Hepatocyte (in vitro differentiated cells): ENCODE measurements around the gene COTL1.

ENCODE experiments used
- CTCF ChIP-seq: fragments of 200-600 bp; sonication (generic); IDR thresholded peaks from 2 replicates; pipeline ENCODE4 v1.5.1; 2016; ENCODE audit warnings: antibody characterized with exemption, mild to moderate bottlenecking; ENCODE audit not compliant: poor library complexity
- EZH2phosphoT487 ChIP-seq: fragments of 200-600 bp; sonication (generic); IDR thresholded peaks from one replicate; pipeline ENCODE4 v1.6.1; 2018; ENCODE audit warnings: antibody characterized with exemption, mild to moderate bottlenecking, low read depth, moderate library complexity; ENCODE audit not compliant: unreplicated experiment, severe bottlenecking

GRCh38 chr16:84606081-84606875 lies 11.6 kb downstream of the COTL1 start:
- TF ChIP-seq CTCF: no peak
- TF ChIP-seq EZH2phosphoT487: no peak
